H9 (cell line): ENCODE measurements around the gene SOCS3. TPM values are rescaled to one million over a fixed set of nuclear protein-coding genes. Genes with fewer than 3 reads are reported as not detected.

Experiments used
- DNase-seq: peaks from one replicate; pipeline ENCODE4 v3.0.0-alpha.2; 2017
- H2AFZ ChIP-seq: one replicate; pipeline ENCODE4 v1.6.1; 2013; ENCODE audit warnings: mild to moderate bottlenecking, low read length, control low read depth, moderate library complexity
- H2AK5ac ChIP-seq: 2 replicates; pipeline ENCODE4 v1.6.1; 2013; ENCODE audit warnings: low read length, control low read depth, mixed read lengths; ENCODE audit not compliant: insufficient read length
- H2BK120ac ChIP-seq: one replicate; pipeline ENCODE4 v1.6.1; 2013; ENCODE audit warnings: low read depth, mild to moderate bottlenecking, low read length, control low read depth, inconsistent platforms; ENCODE audit not compliant: poor library complexity, severe bottlenecking
- H2BK12ac ChIP-seq: 2 replicates; pipeline ENCODE4 v1.6.1; 2013; ENCODE audit warnings: low read length, control low read depth, mixed read lengths, low read depth; ENCODE audit not compliant: insufficient read length
- H2BK15ac ChIP-seq: 2 replicates; pipeline ENCODE4 v1.6.1; 2013; ENCODE audit warnings: low read depth, low read length, control low read depth
- H2BK20ac ChIP-seq: one replicate; pipeline ENCODE4 v1.6.1; 2013; ENCODE audit warnings: low read depth, mild to moderate bottlenecking, low read length, control low read depth, inconsistent platforms; ENCODE audit not compliant: poor library complexity, severe bottlenecking
- H2BK5ac ChIP-seq: 2 replicates; pipeline ENCODE4 v1.6.1; 2013; ENCODE audit warnings: low read length, control low read depth, mixed read lengths; ENCODE audit not compliant: insufficient read length
- H3K14ac ChIP-seq: 2 replicates; pipeline ENCODE4 v1.6.1; 2013; ENCODE audit warnings: low read length, control low read depth; ENCODE audit not compliant: insufficient read depth
- H3K18ac ChIP-seq: 2 replicates; pipeline ENCODE4 v1.6.1; 2013; ENCODE audit warnings: low read depth, mild to moderate bottlenecking, mixed read lengths, low read length, control low read depth; ENCODE audit not compliant: insufficient read length
- H3K23ac ChIP-seq: 2 replicates; pipeline ENCODE4 v1.6.1; 2013; ENCODE audit warnings: low read length, control low read depth, mixed read lengths, low read depth; ENCODE audit not compliant: insufficient read length
- H3K23me2 ChIP-seq: 2 replicates; pipeline ENCODE4 v1.6.1; 2013; ENCODE audit warnings: low read depth, mild to moderate bottlenecking, mixed read lengths, low read length, control low read depth; ENCODE audit not compliant: insufficient read length, poor library complexity, severe bottlenecking
- H3K27ac ChIP-seq: 2 replicates; pipeline ENCODE4 v1.5.1; 2013; ENCODE audit warnings: low read length, control low read depth, mixed read lengths, low read depth; ENCODE audit not compliant: insufficient read length
- H3K27me3 ChIP-seq: 2 replicates; pipeline ENCODE4 v1.6.1; 2013; ENCODE audit warnings: low read length, control low read depth, inconsistent platforms; ENCODE audit not compliant: insufficient read depth
- H3K4ac ChIP-seq: 2 replicates; pipeline ENCODE4 v1.6.1; 2013; ENCODE audit warnings: low read depth, mild to moderate bottlenecking, control low read depth, inconsistent platforms, low read length, moderate library complexity
- H3K4me1 ChIP-seq: 2 replicates; pipeline ENCODE4 v1.6.1; 2013; ENCODE audit warnings: low read length, control low read depth, inconsistent platforms; ENCODE audit not compliant: insufficient read depth
- H3K4me2 ChIP-seq: 2 replicates; pipeline ENCODE4 v1.6.1; 2013; ENCODE audit warnings: low read length, control low read depth, mixed read lengths; ENCODE audit not compliant: insufficient read length, insufficient read depth
- H3K56ac ChIP-seq: 2 replicates; pipeline ENCODE4 v1.6.1; 2013; ENCODE audit warnings: low read depth, mild to moderate bottlenecking, mixed read lengths, low read length, control low read depth; ENCODE audit not compliant: insufficient read length
- H3K79me1 ChIP-seq: 2 replicates; pipeline ENCODE4 v1.6.1; 2013; ENCODE audit warnings: low read depth, mild to moderate bottlenecking, moderate library complexity, low read length, control low read depth, inconsistent platforms; ENCODE audit not compliant: insufficient read depth, poor library complexity, severe bottlenecking
- H3K79me2 ChIP-seq: 2 replicates; pipeline ENCODE4 v1.6.1; 2013; ENCODE audit warnings: low read length, control low read depth, inconsistent platforms; ENCODE audit not compliant: insufficient read depth
- H3K9ac ChIP-seq: 2 replicates; pipeline ENCODE4 v1.6.1; 2013; ENCODE audit warnings: low read length, control low read depth, mixed read lengths; ENCODE audit not compliant: insufficient read length; ENCODE audit errors: extremely low read depth
- H3K9me3 ChIP-seq: one replicate; pipeline ENCODE4 v1.6.1; 2013; ENCODE audit warnings: low read depth, low read length, inconsistent platforms; ENCODE audit not compliant: control insufficient read depth
- H3T11ph ChIP-seq: one replicate; pipeline ENCODE4 v1.6.1; 2013; ENCODE audit warnings: mild to moderate bottlenecking, low read length, control low read depth, inconsistent platforms
- H4K20me1 ChIP-seq: one replicate; pipeline ENCODE4 v1.6.1; 2013; ENCODE audit not compliant: control insufficient read depth, insufficient read length, insufficient read depth
- H4K5ac ChIP-seq: 2 replicates; pipeline ENCODE4 v1.6.1; 2013; ENCODE audit warnings: low read depth, mild to moderate bottlenecking, mixed read lengths, low read length, control low read depth; ENCODE audit not compliant: insufficient read length
- H4K8ac ChIP-seq: replicated peaks from 2 replicates; pipeline ENCODE4 v1.6.1; 2013; ENCODE audit warnings: low read length, control low read depth, mixed read lengths, low read depth; ENCODE audit not compliant: insufficient read length
- H4K91ac ChIP-seq: 2 replicates; pipeline ENCODE4 v1.6.1; 2013; ENCODE audit warnings: low read depth, mild to moderate bottlenecking, moderate library complexity, mixed read lengths, low read length, control low read depth; ENCODE audit not compliant: insufficient read length
- H3K27ac Mint-ChIP-seq, 3 experiments: 2 replicates in 2 of 3; 3 replicates in 1 of 3; pipeline ENCODE4 v1.8.0; 2020 to 2021; ENCODE audit warnings: mixed read lengths in 3 of 3, mild to moderate bottlenecking in 1 of 3, moderate library complexity in 1 of 3
- H3K27me3 Mint-ChIP-seq: 2 replicates; pipeline ENCODE4 v1.8.0; 2021; ENCODE audit warnings: low read depth, mild to moderate bottlenecking, moderate library complexity, mixed read lengths
- H3K36me3 Mint-ChIP-seq, 3 experiments: 2 replicates in 2 of 3; 3 replicates in 1 of 3; pipeline ENCODE4 v1.8.0; 2020 to 2021; ENCODE audit warnings: low read depth in 3 of 3, mixed read lengths in 3 of 3; ENCODE audit not compliant: insufficient read depth in 1 of 3
- H3K4me1 Mint-ChIP-seq, 2 experiments: 2 replicates each; pipeline ENCODE4 v1.8.0; 2020; ENCODE audit warnings: mixed read lengths in 2 of 2
- H3K4me3 Mint-ChIP-seq, 2 experiments: 2 replicates in 1 of 2; 3 replicates in 1 of 2; pipeline ENCODE4 v1.8.0; 2020 to 2021; ENCODE audit warnings: mild to moderate bottlenecking in 2 of 2, mixed read lengths in 2 of 2, moderate library complexity in 1 of 2
- H3K9me3 Mint-ChIP-seq, 2 experiments: 2 replicates in 1 of 2; 3 replicates in 1 of 2; pipeline ENCODE4 v1.8.0; 2020; ENCODE audit warnings: mild to moderate bottlenecking in 2 of 2, mixed read lengths in 2 of 2, moderate library complexity in 1 of 2
- WGBS: extraction: QIAGEN DNeasy Blood & Tissue Kit; methylation state at CpG from one replicate; pipeline ENCODE4 v1.1.7; 2013; ENCODE audit warnings: missing lambda C conversion rate, low lambda C conversion rate, mixed read lengths; ENCODE audit not compliant: insufficient read length; ENCODE audit errors: extremely low coverage; 5-methylcytosine and 5-hydroxymethylcytosine counted together
- total RNA-seq: library from RNA; stranded (reverse); gene quantifications from 2 replicates; pipeline ENCODE4 v1.2.1, GENCODE V29; 2021
- TF ChIP-seq, protein P1 (sequence below): fragments of 200-600 bp; sonication (generic); conservative IDR thresholded peaks from 3 replicates; pipeline ENCODE4 v1.8.0; 2021; ENCODE audit warnings: antibody characterized with exemption, mild to moderate bottlenecking

Gene SOCS3
- total RNA-seq, 1 experiment from 2014 or later = 9.5 TPM

DNA sequence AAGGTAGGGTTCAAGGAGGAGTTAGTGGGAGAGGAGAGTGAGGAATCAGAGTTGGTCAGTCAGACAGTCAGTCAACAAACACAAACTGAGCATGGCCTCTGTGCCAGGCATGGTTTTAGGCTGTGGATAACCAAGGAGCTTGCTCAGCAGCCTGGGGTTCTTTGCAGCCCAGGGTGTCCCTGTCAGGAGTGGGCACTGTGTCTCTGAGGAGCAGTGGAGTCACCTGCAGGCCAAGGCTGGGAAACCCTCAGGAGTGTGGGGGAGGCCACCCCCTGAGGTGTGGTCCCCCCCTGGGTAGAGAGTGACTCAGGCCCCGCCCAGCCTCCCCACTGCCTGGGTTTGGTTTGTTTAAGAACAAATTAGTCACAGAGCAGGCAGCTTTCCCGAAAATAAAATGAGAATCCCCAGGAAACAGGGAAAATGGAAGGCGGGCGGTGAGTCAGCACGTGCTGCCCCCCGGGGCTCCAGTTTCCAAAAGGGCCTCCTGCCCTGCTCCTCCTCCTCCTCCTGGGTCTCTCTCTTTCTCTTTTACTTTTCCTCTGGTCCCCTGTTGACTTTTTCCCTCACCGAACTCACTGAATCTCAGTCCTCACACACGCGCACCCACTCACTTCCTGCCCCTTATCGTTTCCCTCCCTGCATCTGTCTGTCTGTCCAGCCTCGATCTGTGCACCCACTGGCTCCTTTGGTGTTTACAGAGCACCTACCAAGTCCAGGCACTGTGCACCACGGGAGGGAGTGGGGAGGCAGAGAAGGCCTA lies 44.3 kb downstream of the SOCS3 start:
- Histone ChIP-seq H3K14ac (peak overlapping the region; percentile 83), H3K9me3 (no peaks in the 10 kb centered on the region), H4K20me1 (no peaks in the 10 kb centered on the region), H3K4me1 (peaks cover 3% of the 10 kb centered on the region; the same call in 1 of the 2 replicates), H3T11ph (no peak overlapping the region), H2AFZ (no peak overlapping the region), H3K4ac (no peak overlapping the region), H3K79me2 (no peaks in the 10 kb centered on the region), H3K79me1 (no peaks in the 10 kb centered on the region), H3K27ac (peak overlapping the region; percentile 42), H3K18ac (peak overlapping the region; percentile 95), H2AK5ac (no peak overlapping the region), H4K8ac (no peak overlapping the region), H3K23ac (no peak overlapping the region), H4K91ac (no peak overlapping the region), H2BK5ac (no peak overlapping the region), H3K4me2 (no peak overlapping the region), H3K9ac (no peak overlapping the region), H3K56ac (no peak overlapping the region), H2BK12ac (no peak overlapping the region), H2BK120ac (no peak overlapping the region), H2BK20ac (no peak overlapping the region), H3K23me2 (peaks cover 3% of the 10 kb centered on the region), H4K5ac (no peak overlapping the region), H3K27me3 (no peaks in the 10 kb centered on the region), H2BK15ac (no peak overlapping the region)
- no peaks in the 10 kb centered on the region; a peak in 2 of 5 replicates for H3K9me3 Mint-ChIP-seq
- H3K4me1 Mint-ChIP-seq = peaks cover 39 to 47% of the 10 kb centered on the region in 2 experiments
- peaks cover 21% of the 10 kb centered on the region for H3K27me3 Mint-ChIP-seq
- peak overlapping the region; percentile 16 to 69; a peak in 4 of 5 replicates for H3K4me3 Mint-ChIP-seq
- TF ChIP-seq, protein P1, sequence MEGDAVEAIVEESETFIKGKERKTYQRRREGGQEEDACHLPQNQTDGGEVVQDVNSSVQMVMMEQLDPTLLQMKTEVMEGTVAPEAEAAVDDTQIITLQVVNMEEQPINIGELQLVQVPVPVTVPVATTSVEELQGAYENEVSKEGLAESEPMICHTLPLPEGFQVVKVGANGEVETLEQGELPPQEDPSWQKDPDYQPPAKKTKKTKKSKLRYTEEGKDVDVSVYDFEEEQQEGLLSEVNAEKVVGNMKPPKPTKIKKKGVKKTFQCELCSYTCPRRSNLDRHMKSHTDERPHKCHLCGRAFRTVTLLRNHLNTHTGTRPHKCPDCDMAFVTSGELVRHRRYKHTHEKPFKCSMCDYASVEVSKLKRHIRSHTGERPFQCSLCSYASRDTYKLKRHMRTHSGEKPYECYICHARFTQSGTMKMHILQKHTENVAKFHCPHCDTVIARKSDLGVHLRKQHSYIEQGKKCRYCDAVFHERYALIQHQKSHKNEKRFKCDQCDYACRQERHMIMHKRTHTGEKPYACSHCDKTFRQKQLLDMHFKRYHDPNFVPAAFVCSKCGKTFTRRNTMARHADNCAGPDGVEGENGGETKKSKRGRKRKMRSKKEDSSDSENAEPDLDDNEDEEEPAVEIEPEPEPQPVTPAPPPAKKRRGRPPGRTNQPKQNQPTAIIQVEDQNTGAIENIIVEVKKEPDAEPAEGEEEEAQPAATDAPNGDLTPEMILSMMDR = peak; percentile 14; the same call in 1 of the 3 replicates
- no CpG with 5 or more reads among the region's 12 CpGs for WGBS
- no peak for DNase-seq
- H3K36me3 Mint-ChIP-seq = no peaks in the 10 kb centered on the region
- H3K27ac Mint-ChIP-seq = peak overlapping the region; percentile 85 to 92 (median 91); a peak in 6 of 7 replicates
